Ovary (tissue), 3 donors: ENCODE data around the gene CTTN.

Experiments
- CTCF ChIP-seq, 3 donors: fragments of 450-650 bp in 2 of 3; fragments of 200-600 bp in 1 of 3; IDR thresholded peaks; one replicate each; pipeline versions ENCODE4 v1.5.1 to v1.8.0; 2016 to 2022; ENCODE audit warnings: antibody characterized with exemption in 3 of 3, mild to moderate bottlenecking in 1 of 3
- POLR2A ChIP-seq: fragments of 450-650 bp; IDR thresholded peaks from one replicate; pipeline ENCODE4 v1.6.1; 2017; ENCODE audit warnings: antibody characterized with exemption, mild to moderate bottlenecking, moderate library complexity
- donor health status: DM: no; HTN: no; CAD: no.

- no peak for TF ChIP-seq CTCF (IDR thresholded peaks at IDR 0.05)
- no peak for TF ChIP-seq POLR2A
Measured at GRCh38 chr11:70407814-70408213, 9.5 kb downstream of the CTTN start.
